IPS-NIHi7 (cell line): ENCODE data around the gene EPHA1.
"Not testable (repeated sequence)": the region's sequence is repeated elsewhere in the genome, so short reads cannot be mapped to it uniquely, and the experiment has no call there.

Experiments used
- DNase-seq: peaks from one replicate; pipeline ENCODE4 v3.0.0; 2012; ENCODE audit warnings: mixed read lengths; ENCODE audit errors: extremely low spot score

The EPHA1 gene

GRCh38 chr7:143405173-143406001, 3.3 kb downstream of the EPHA1 start:
- no peak for DNase-seq

DNA sequence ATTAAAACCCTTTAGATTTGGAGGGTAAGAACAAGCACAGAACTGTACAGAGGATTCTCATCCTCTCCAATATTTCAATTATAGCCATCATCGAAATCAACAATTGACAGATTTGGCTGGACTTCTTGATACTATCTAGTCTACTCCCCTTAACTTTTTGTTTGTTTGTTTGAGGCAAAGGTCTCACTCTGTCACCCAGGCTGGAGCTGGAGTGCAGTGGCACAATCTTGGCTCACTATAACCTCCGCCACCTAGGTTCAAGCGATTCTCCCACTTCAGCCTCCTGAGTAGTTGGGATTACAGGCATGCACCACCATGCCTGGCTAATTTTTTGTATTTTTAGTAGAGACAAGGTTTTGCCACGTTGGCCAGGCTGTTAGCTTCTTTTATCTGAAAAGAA, 6.4 kb downstream of the EPHA1 start:
- not testable (repeated sequence) for DNase-seq

DNA sequence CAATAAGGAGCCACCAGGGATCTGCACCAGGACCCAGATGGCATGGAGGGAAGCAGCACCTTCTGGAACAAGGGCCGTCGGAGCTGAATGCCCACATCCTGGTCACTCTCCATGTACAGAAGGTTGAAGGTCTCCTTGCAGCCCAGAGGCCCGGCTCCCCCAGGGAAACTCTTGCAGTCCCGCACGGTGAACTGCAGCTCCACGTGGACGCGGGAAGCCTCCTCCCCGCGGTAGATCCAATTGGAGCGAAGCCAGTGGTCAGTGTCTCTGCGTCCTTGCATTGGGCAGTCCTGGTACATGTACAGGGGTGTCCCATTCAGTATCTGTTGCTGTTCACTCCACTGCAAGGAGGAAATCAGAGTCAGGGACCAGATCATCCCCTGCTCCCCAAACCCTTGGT, 7.4 kb downstream of the EPHA1 start:
- no peak for DNase-seq

DNA sequence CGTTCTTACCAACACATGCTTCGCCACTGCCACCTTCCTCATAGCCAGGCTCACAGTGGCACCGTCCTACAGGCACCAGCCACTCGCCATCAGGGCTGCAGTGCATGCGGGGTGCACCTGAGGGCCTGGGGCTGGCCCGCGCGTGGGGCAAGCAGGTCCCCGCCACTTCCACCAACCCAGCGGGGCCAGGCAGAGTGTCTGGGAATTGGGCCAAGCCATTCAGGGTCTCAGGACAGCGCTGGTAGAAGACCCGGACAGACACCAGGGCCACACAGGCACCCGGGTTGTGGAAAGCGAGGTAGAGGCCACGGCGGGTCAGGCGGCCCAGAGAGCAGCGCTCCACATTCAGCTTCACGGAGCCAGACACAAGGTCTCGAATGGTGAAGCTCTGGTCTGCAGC, 9.0 kb downstream of the EPHA1 start:
- DNase-seq = no peak

DNA sequence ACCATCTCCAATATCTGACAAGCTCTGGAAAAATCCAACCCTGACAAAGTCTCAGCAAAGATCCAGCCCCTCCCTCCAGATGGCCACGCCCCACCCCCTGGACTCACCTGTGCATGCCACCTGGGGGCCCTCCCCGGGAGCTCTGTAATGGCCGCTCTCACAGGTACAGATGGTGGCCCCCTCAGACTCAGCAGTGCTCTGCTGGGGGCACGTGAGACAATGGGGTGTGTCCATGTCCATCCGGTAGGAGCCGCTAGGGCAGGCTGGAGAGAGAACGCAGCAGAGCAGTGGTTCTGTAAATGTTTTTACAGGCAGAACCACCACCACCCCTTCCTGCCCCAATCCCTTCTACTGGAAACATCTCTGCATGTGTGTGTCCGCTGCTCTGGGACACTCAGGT, 9.5 kb downstream of the EPHA1 start:
- DNase-seq = no peak

- DNase-seq = no peak
Observed at GRCh38 chr7:143398616-143399015, 10.0 kb downstream of the EPHA1 start.

- no peak for DNase-seq
Observed at GRCh38 chr7:143397710-143398530, 10.7 kb downstream of the EPHA1 start.

DNA sequence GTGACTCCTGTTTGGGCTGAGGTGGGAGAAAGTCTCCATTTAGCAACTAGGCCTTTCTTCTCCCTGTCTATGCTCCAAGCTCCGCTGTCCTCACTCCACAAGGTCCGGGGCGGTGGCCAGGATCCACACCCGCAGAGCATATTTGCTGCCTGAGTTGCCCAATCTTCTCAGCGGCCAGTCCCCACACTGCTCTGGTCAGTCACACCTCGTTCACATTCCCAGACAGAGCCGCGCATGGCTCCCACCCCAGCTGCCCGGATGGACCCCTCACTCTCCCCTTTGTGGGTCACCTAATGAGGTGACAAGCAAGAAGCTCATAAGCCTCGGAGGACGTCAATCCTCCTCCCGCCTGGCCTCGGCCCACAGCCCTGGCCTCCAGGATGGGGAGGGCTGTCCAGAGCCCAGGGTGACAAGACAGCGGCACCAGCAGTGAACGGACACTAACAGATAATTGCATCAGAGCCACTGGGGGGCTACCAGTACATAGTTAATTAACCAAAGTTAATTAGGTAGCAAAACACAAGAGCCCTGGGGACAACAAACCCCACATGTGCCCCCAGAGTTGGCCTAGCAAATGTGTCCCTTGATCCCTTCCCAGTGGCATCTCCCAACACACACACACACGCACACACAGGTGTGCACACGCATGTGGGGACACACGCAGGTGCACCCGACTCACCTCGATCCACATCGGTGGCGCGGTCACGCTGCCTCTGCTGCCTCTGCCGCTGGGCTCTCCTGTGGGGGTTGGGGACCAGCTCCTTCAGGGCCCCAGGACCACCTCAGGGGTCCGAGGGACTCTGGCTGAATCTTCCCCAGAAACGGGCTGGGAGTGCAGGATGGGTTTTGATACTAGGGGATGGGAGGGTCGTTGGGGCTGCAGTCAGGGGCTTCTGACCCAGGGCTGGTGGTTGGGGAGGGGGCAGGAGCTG, 11.8 kb downstream of the EPHA1 start:
- no peak for DNase-seq

- no peak for DNase-seq
Observed at GRCh38 chr7:143396182-143396581, 12.5 kb downstream of the EPHA1 start.

DNA sequence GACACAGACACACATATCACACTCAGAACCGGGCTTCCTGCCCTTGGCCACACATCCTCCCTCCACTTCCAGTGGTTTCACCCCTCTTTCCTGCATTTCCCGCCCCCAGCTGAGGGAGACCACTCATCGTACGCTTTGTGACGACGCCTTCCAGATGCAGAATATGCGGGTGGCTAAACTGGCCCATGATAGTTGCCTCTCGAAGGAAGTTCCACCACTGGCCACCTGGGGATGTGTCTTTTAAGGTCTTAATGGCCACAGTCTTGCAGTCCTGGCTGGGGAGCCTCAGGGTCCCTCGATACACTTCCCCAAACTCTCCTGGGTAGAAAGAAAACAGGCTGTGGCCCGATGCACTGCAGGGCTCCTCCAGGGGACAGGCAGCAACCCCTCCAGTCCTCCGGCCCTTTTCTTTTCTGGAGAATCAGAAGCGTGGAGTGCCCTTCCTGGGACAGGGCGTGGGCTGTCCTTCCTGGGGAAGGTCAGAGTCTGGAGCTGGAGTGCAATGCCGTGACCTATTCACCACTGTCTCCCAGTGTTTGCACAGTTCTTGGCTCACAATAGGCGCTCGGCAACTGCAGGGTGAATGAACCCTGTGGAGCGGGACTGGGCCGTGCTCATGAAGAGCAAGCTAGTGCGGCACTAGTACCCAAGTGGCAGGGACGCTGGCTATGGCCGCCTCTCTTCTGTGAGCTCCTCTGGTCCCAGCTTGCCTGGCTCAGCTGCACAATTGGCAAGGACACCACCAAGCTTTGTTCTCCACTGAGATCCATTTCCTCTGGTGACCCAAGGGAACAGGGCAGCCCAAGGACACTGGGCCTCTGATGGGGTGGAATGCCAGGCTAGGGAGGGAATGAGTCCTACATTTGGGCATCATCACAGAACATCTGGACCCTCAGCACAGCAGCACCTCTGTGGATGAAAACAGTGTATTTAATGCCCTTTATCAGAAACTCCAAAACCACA, 13.2 kb downstream of the EPHA1 start:
- no peak for DNase-seq

DNA sequence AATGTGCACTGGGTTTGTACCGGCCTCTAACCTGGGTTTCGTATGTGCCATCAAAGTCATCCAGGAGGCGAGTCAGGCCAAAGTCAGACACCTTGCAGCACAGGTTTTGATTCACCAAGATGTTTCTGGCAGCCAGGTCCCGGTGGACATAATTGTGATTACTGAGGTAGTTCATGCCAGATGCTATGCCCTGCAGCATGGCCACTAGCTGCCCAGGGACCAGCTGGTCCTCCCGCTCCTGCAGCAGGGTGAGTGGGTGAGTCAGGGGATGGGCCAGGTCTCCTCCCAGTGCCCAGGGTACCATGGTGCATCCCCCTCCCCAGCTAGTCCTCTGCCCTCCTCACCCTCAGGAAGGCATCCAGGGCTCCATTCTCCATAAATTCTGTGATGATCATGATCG, 13.9 kb downstream of the EPHA1 start:
- no peak for DNase-seq

DNA sequence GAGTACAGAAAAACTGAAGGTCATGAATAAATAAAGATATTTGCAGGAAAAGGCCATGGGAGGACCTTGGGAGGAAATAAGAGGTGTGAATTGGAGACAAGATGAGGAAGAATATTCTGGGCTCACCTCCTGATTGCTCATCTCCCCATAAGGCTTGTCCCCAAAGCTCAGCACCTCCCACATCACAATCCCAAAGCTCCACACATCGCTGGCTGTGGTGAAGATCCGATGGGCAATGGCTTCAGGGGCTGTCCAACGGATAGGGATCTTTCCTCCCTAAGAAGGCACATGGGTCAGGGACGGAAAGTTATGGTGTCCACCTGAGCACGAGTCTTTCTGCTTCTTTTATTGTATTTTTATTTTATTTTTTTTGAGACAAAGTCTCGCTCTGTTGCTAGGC, 14.6 kb downstream of the EPHA1 start:
- no peak for DNase-seq

- DNase-seq = no peak
Observed at GRCh38 chr7:143393267-143394041, 15.2 kb downstream of the EPHA1 start.

- DNase-seq = no peak
Observed at GRCh38 chr7:143392875-143393266, 15.8 kb downstream of the EPHA1 start.

DNA sequence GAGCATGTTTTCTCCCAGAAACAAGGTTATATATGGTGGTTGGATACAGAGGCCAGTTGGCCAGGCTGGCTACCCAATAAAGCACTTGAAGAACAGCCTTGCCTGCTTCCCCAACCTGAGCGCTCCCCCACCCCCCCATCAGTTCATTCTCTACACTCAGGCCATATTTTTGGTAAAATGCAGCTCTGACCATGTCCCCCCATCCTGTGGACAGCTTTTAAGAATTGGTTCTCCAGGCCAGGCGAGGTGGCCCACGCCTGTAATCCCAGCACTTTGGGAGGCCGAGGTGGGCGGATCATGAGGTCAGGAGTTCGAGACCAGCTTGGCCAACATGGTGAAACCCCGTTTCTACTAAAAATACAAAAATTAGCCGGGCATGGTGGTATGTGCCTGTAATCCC, 16.2 kb downstream of the EPHA1 start:
- not testable (repeated sequence) for DNase-seq

GRCh38 chr7:143391462-143392404, 16.9 kb downstream of the EPHA1 start:
- no peak for DNase-seq

GRCh38 chr7:143390773-143391317, 17.8 kb downstream of the EPHA1 start:
- no peak for DNase-seq

DNA sequence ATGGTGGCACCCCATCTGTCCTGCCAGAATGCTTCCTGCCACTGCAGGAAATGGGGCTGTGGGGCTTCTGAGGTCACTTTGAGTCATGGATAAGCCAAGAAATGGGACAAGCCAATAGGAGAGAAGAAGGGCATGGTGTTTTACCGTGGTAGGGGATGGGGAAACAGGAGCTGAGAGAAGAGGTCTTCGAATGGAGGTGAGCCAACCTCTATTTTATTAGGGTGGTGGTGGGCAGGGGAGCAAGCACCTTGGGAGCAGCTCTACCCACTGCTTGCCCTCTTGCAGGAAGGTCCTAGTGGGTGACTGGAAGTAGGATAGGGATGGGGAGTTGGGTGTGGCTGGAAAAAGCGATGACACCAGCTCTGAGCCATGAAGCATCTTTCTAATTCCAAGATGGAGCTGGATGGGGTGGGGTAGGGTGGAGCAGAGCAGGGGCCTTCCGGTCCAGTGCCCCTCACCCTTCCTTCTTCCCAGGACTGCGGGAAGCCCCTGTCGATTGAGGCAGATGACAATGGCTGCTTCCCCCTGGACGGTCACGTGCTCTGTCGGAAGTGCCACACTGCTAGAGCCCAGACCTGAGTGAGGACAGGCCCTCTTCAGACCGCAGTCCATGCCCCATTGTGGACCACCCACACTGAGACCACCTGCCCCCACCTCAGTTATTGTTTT, 18.4 kb downstream of the EPHA1 start:
- no peak for DNase-seq
